Suprapubic skin (tissue), 3 donors: ENCODE results near the gene EFCAB8.

ENCODE experiments used
- EP300 ChIP-seq: sonication (generic); formaldehyde crosslinking; IDR thresholded peaks from one replicate; pipeline ENCODE4 v1.6.1; 2017; ENCODE audit warnings: antibody characterized with exemption
- POLR2A ChIP-seq, 2 donors: fragments of 450-650 bp; IDR thresholded peaks; one replicate each; pipeline ENCODE4 v1.6.1; 2017; ENCODE audit warnings: antibody characterized with exemption in 2 of 2, mild to moderate bottlenecking in 2 of 2, moderate library complexity in 2 of 2
- TF ChIP-seq, protein P1 (sequence below), 2 donors: fragments of 200-600 bp in 1 of 2; fragments of 450-650 bp in 1 of 2; sonication (generic) in 1 of 2; IDR thresholded peaks; one replicate each; pipeline ENCODE4 v1.5.1; 2016 to 2019; ENCODE audit warnings: antibody characterized with exemption in 2 of 2, mild to moderate bottlenecking in 1 of 2, moderate library complexity in 1 of 2

GRCh38 chr20:32849577-32849976, 9.1 kb upstream of the EFCAB8 start:
- TF ChIP-seq POLR2A (IDR thresholded peaks at IDR 0.05) (no peak), EP300 (no peak)
- TF ChIP-seq, protein P1, sequence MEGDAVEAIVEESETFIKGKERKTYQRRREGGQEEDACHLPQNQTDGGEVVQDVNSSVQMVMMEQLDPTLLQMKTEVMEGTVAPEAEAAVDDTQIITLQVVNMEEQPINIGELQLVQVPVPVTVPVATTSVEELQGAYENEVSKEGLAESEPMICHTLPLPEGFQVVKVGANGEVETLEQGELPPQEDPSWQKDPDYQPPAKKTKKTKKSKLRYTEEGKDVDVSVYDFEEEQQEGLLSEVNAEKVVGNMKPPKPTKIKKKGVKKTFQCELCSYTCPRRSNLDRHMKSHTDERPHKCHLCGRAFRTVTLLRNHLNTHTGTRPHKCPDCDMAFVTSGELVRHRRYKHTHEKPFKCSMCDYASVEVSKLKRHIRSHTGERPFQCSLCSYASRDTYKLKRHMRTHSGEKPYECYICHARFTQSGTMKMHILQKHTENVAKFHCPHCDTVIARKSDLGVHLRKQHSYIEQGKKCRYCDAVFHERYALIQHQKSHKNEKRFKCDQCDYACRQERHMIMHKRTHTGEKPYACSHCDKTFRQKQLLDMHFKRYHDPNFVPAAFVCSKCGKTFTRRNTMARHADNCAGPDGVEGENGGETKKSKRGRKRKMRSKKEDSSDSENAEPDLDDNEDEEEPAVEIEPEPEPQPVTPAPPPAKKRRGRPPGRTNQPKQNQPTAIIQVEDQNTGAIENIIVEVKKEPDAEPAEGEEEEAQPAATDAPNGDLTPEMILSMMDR (IDR thresholded peaks at IDR 0.05): no peak
